ENCODE data around the gene SLFN14. TPM values are rescaled to one million over a fixed set of nuclear protein-coding genes. Genes with fewer than 3 reads are reported as not detected.
A peak's percentile ranks its signal among the peaks of the same experiment; 100 is the strongest.

SLFN14 gene
- total RNA-seq (2014; rRNA removed; shearing (Covaris generic)): not detected in 2 replicates
- polyA plus RNA-seq (2014; cell fraction: nucleus; rRNA removed): not detected in 2 replicates

- no peak for DNase-seq (ENCODE audit: extremely low read depth, low read depth)
Observed at GRCh38 chr17:35560703-35561102, at the start of gene SLFN14. SLFN14 (minus strand) TSS chr17:35560819; CDS start chr17:35558062, 2,757 bp downstream.

GRCh38 chr17:35609831-35610230 lies 49.2 kb upstream of the SLFN14 start:
- DNase-seq (ENCODE audit: extremely low read depth, low read depth): no peak

GRCh38 chr17:35607239-35607847 lies 46.7 kb upstream of the SLFN14 start:
- DNase-seq (ENCODE audit: extremely low read depth, low read depth): no peak

GRCh38 chr17:35605678-35606077 lies 45.1 kb upstream of the SLFN14 start:
- no peak for DNase-seq (ENCODE audit: extremely low read depth, low read depth)

GRCh38 chr17:35603674-35604073 lies 43.1 kb upstream of the SLFN14 start:
- DNase-seq (ENCODE audit: extremely low read depth, low read depth): no peak

- no peak for DNase-seq (ENCODE audit: extremely low read depth, low read depth)
Observed at GRCh38 chr17:35597604-35598003, 37.0 kb upstream of the SLFN14 start.

GRCh38 chr17:35596530-35597233 lies 36.1 kb upstream of the SLFN14 start:
- no peak for DNase-seq (ENCODE audit: extremely low read depth, low read depth)

- no peak for DNase-seq (ENCODE audit: extremely low read depth, low read depth)
Observed at GRCh38 chr17:35596072-35596471, 35.5 kb upstream of the SLFN14 start.

GRCh38 chr17:35588196-35588920 lies 27.7 kb upstream of the SLFN14 start:
- DNase-seq (ENCODE audit: extremely low read depth, low read depth): peak; percentile 54

- DNase-seq (ENCODE audit: extremely low read depth, low read depth): peak; percentile 95
Observed at GRCh38 chr17:35587074-35587961, 26.7 kb upstream of the SLFN14 start, which contains the start of gene AP2B1. AP2B1 (plus strand) TSS chr17:35587322; CDS start chr17:35594031, 6,709 bp downstream.

- DNase-seq (ENCODE audit: extremely low read depth, low read depth): no peak
Observed at GRCh38 chr17:35586569-35587073, 26.0 kb upstream of the SLFN14 start.

GRCh38 chr17:35584061-35584460 lies 23.4 kb upstream of the SLFN14 start:
- no peak for DNase-seq (ENCODE audit: extremely low read depth, low read depth)

GRCh38 chr17:35578929-35579432 lies 18.4 kb upstream of the SLFN14 start:
- no peak for DNase-seq (ENCODE audit: extremely low read depth, low read depth)

GRCh38 chr17:35578197-35578928 lies 17.7 kb upstream of the SLFN14 start, which contains the start of gene PEX12:
PEX12 (minus strand) TSS chr17:35578571; CDS start chr17:35578021, 550 bp downstream.
- DNase-seq (ENCODE audit: extremely low read depth, low read depth): peak; percentile 82

GRCh38 chr17:35577830-35578196 lies 17.2 kb upstream of the SLFN14 start:
- DNase-seq (ENCODE audit: extremely low read depth, low read depth): no peak

- DNase-seq (ENCODE audit: extremely low read depth, low read depth): no peak
Observed at GRCh38 chr17:35575759-35576158, 15.1 kb upstream of the SLFN14 start.

- DNase-seq (ENCODE audit: extremely low read depth, low read depth): no peak
Observed at GRCh38 chr17:35569405-35569804, 8.8 kb upstream of the SLFN14 start.

GRCh38 chr17:35568561-35568960 lies 7.9 kb upstream of the SLFN14 start:
- DNase-seq (ENCODE audit: extremely low read depth, low read depth): no peak

- no peak for DNase-seq (ENCODE audit: extremely low read depth, low read depth)
Observed at GRCh38 chr17:35566968-35567367, 6.3 kb upstream of the SLFN14 start.
